Measurements from ENCODE around the gene MROH8.
A peak's percentile ranks its signal among the peaks of the same experiment; 100 is the strongest.

MROH8 gene

GRCh38 chr20:37178839-37179682, at the start of gene MROH8, which contains the start of gene RPN2:
TSS of gene MROH8 (minus strand) at chr20:37179548.
TSS of gene RPN2 (plus strand) at chr20:37179330. CDS start at chr20:37179357, 27 bp downstream.
- DNase-seq: peak; percentile 100

- DNase-seq: no peak
These were observed 49.3 kb upstream of the MROH8 start for GRCh38 chr20:37228656-37229055.

GRCh38 chr20:37228082-37228481, 48.7 kb upstream of the MROH8 start:
- no peak for DNase-seq

- DNase-seq: no peak
These were observed 47.5 kb upstream of the MROH8 start for GRCh38 chr20:37226889-37227288.

GRCh38 chr20:37225146-37225545, 45.8 kb upstream of the MROH8 start:
- no peak for DNase-seq

GRCh38 chr20:37223053-37223452, 43.7 kb upstream of the MROH8 start:
- no peak for DNase-seq

GRCh38 chr20:37222086-37222485, 42.7 kb upstream of the MROH8 start:
- DNase-seq: no peak

GRCh38 chr20:37220731-37221130, 41.4 kb upstream of the MROH8 start:
- DNase-seq: no peak

- DNase-seq: peak; percentile 48
These were observed 40.7 kb upstream of the MROH8 start for GRCh38 chr20:37219751-37220668.

- DNase-seq: no peak
These were observed 39.6 kb upstream of the MROH8 start for GRCh38 chr20:37218976-37219375.

GRCh38 chr20:37218441-37218840, 39.1 kb upstream of the MROH8 start:
- no peak for DNase-seq

- DNase-seq: no peak
These were observed 30.4 kb upstream of the MROH8 start for GRCh38 chr20:37209661-37210314.

GRCh38 chr20:37209193-37209592, 29.8 kb upstream of the MROH8 start:
- no peak for DNase-seq

- DNase-seq: no peak
These were observed 27.8 kb upstream of the MROH8 start for GRCh38 chr20:37207171-37207570.

GRCh38 chr20:37205794-37206193, 26.4 kb upstream of the MROH8 start:
- no peak for DNase-seq

- peak; percentile 53 for DNase-seq
These were observed 25.8 kb upstream of the MROH8 start for GRCh38 chr20:37205130-37205529.

GRCh38 chr20:37204056-37204455, 24.7 kb upstream of the MROH8 start:
- no peak for DNase-seq

- peak; percentile 65 for DNase-seq
These were observed 23.1 kb upstream of the MROH8 start for GRCh38 chr20:37202267-37202943.

- DNase-seq: no peak
These were observed 22.4 kb upstream of the MROH8 start for GRCh38 chr20:37201827-37202162.

GRCh38 chr20:37200926-37201826, 21.8 kb upstream of the MROH8 start:
- DNase-seq: no peak

- DNase-seq: no peak
These were observed 21.0 kb upstream of the MROH8 start for GRCh38 chr20:37200376-37200775.
